SK-N-SH (cell line): ENCODE measurements around the gene QSER1.

Experiments
- SMC3 ChIP-seq: IDR thresholded peaks from 2 replicates; pipeline ENCODE4 v1.6.1; 2012; ENCODE audit warnings: low read depth, low read length, improper control_type of control experiment
- ZBTB33 ChIP-seq: IDR thresholded peaks from 2 replicates; pipeline ENCODE4 v1.4.0; 2012; ENCODE audit warnings: low read depth, borderline replicate concordance
- TF ChIP-seq, protein P1 (sequence below): fragments of 200-600 bp; sonication (generic); IDR thresholded peaks from 2 replicates; pipeline ENCODE4 v1.6.1; 2017; ENCODE audit warnings: antibody characterized with exemption, mild to moderate bottlenecking, moderate library complexity

DNA sequence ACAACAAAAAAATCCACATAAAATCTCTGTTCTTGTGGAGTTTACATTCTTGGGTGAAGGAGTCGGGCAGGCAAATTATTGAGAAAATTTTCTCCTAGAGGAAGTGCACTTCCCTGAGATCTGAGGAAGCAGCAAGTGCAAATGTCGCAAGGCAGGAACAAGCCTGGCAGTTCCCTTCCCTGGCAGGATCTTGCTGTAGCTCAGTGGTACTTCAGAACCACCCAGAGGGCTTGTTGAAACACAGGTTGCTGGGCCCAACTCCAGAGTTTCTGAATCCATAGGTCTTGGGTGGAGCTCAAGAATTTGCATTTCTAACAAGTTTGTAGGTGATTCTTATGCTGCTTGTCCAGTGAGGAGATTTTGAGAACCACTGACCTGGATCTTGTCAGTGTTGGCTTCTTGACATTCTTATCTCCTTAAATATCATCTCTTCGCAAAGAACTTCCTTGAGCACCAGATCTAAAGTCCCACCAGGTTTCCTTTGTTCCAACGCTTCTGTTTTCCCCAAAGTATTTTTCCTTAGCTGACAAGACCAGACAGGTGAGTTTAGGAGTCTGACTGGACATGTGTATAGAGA is 9.6 kb downstream of the QSER1 start:
- TF ChIP-seq ZBTB33, result no peak
- TF ChIP-seq, protein P1, sequence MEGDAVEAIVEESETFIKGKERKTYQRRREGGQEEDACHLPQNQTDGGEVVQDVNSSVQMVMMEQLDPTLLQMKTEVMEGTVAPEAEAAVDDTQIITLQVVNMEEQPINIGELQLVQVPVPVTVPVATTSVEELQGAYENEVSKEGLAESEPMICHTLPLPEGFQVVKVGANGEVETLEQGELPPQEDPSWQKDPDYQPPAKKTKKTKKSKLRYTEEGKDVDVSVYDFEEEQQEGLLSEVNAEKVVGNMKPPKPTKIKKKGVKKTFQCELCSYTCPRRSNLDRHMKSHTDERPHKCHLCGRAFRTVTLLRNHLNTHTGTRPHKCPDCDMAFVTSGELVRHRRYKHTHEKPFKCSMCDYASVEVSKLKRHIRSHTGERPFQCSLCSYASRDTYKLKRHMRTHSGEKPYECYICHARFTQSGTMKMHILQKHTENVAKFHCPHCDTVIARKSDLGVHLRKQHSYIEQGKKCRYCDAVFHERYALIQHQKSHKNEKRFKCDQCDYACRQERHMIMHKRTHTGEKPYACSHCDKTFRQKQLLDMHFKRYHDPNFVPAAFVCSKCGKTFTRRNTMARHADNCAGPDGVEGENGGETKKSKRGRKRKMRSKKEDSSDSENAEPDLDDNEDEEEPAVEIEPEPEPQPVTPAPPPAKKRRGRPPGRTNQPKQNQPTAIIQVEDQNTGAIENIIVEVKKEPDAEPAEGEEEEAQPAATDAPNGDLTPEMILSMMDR, result no peak
- TF ChIP-seq SMC3, result no peak
